Stomach (tissue), 4 donors: ENCODE measurements around the gene ANKS1B.

Experiments used
- POLR2A ChIP-seq, 4 donors: fragments of 450-650 bp; IDR thresholded peaks; one replicate each; pipeline ENCODE4 v1.6.1; 2016; ENCODE audit warnings: antibody characterized with exemption in 4 of 4, control low read depth in 2 of 4, mild to moderate bottlenecking in 1 of 4, moderate library complexity in 1 of 4
- POLR2AphosphoS5 ChIP-seq, 3 donors: sonication (generic); formaldehyde crosslinking; IDR thresholded peaks; one replicate each; pipeline ENCODE4 v1.6.1; 2016; ENCODE audit warnings: antibody characterized with exemption in 3 of 3
- TF ChIP-seq, protein P1 (sequence below), 7 experiments: fragments of 450-650 bp in 4 of 7; fragments of 200-600 bp in 3 of 7; sonication (generic) in 3 of 7; IDR thresholded peaks; one replicate each; pipeline ENCODE4 v1.5.1; 2016 to 2019; ENCODE audit warnings: antibody characterized with exemption in 7 of 7, control low read depth in 2 of 7, mild to moderate bottlenecking in 1 of 7

DNA sequence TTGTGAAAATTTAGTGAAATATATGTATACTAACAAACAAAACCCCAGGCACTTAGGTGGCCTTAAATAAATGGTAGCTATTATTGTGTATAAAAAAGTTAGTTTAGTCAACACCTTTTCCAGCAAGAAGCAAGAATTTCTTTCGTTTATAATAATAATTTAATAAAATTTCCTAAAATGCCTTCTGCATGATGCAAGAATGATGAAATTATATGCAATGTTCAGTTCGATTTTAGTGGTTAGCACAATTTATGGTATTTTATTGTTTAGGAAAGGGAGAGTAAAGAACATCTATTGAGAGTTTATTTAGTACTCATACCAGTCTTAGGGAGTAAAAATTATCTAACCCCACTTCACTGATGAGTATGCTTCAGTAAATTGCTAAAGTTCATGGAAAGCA, 1048.9 kb downstream of the ANKS1B start:
- TF ChIP-seq, protein P1, sequence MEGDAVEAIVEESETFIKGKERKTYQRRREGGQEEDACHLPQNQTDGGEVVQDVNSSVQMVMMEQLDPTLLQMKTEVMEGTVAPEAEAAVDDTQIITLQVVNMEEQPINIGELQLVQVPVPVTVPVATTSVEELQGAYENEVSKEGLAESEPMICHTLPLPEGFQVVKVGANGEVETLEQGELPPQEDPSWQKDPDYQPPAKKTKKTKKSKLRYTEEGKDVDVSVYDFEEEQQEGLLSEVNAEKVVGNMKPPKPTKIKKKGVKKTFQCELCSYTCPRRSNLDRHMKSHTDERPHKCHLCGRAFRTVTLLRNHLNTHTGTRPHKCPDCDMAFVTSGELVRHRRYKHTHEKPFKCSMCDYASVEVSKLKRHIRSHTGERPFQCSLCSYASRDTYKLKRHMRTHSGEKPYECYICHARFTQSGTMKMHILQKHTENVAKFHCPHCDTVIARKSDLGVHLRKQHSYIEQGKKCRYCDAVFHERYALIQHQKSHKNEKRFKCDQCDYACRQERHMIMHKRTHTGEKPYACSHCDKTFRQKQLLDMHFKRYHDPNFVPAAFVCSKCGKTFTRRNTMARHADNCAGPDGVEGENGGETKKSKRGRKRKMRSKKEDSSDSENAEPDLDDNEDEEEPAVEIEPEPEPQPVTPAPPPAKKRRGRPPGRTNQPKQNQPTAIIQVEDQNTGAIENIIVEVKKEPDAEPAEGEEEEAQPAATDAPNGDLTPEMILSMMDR (IDR thresholded peaks at IDR 0.05): no peak
- TF ChIP-seq POLR2AphosphoS5 (IDR thresholded peaks at IDR 0.05): no peak
- no peak for TF ChIP-seq POLR2A (IDR thresholded peaks at IDR 0.05)
